ENCODE results near the gene SMG6. TPM values are rescaled to one million over a fixed set of nuclear protein-coding genes. Genes with fewer than 3 reads are reported as not detected.

The SMG6 gene
- total and polyA plus RNA-seq, 8 donors, result 8.4 to 19.8 (median 12.1) TPM

DNA sequence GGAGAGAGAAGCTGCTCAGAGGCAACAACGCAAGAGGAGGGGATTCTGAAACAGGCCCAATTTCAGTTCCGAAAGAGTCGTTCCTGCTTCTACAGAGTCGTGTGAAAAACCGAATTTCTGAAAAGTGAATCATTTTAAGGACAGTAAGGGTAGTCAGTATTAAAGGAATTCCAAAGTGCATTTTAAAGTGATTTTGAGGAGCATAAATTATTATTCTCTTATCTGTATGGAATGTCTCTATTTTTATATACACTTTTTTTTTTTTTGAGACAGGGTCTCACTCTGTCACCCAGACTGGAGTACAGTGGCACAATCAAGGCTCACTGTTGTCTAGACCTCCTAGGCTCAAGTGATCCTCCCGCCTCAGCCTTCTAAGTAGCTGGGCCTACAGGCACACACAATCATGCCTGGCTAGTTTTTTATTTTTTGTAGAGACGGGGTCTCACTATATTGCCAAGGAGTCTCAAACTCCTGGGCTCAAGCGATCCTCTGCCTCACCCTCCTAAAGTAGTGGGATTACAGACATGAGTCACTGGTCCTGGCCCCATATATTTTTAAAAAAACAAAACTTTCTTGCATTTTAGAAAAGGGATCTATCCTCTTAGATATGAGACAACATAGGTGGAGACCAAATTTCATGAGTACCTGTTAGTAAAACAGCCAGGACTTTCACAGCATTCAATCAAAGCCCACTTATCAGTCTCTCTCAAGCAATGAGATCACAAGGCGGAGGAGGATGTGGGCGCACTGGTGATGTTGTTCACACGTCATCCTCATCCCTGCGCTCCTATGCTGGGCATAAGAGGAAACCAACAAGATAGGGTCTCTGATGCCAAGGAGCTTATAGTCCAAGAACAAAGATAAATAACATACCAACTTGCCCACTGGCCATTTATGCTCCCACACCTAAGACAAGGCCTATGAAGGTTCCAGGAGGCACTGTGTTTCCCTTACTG lies 53.2 kb downstream of the SMG6 start:
- Histone ChIP-seq H3K9me3 (no peaks in the 10 kb centered on the region), H3K27me3 (no peaks in the 10 kb centered on the region), H3K4me3 (no peak overlapping the region), H3K4me1 (peaks cover 0 to 5% (median 0%) of the 10 kb centered on the region in 3 donors), H3K27ac (no peak overlapping the region), H3K36me3 (peaks cover 0 to 4% (median 0%) of the 10 kb centered on the region in 3 donors)
- intact Hi-C loops (cut with DNase I), result no loop called here
- ATAC-seq, result no peak
- no peak for DNase-seq
- WGBS, 2 donors, result 93 to 94% methylated on average over 12 of the region's 12 CpGs
- TF ChIP-seq, protein P1, sequence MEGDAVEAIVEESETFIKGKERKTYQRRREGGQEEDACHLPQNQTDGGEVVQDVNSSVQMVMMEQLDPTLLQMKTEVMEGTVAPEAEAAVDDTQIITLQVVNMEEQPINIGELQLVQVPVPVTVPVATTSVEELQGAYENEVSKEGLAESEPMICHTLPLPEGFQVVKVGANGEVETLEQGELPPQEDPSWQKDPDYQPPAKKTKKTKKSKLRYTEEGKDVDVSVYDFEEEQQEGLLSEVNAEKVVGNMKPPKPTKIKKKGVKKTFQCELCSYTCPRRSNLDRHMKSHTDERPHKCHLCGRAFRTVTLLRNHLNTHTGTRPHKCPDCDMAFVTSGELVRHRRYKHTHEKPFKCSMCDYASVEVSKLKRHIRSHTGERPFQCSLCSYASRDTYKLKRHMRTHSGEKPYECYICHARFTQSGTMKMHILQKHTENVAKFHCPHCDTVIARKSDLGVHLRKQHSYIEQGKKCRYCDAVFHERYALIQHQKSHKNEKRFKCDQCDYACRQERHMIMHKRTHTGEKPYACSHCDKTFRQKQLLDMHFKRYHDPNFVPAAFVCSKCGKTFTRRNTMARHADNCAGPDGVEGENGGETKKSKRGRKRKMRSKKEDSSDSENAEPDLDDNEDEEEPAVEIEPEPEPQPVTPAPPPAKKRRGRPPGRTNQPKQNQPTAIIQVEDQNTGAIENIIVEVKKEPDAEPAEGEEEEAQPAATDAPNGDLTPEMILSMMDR (IDR thresholded peaks at IDR 0.05), result no peak
- no peak for FAIRE-seq

DNA sequence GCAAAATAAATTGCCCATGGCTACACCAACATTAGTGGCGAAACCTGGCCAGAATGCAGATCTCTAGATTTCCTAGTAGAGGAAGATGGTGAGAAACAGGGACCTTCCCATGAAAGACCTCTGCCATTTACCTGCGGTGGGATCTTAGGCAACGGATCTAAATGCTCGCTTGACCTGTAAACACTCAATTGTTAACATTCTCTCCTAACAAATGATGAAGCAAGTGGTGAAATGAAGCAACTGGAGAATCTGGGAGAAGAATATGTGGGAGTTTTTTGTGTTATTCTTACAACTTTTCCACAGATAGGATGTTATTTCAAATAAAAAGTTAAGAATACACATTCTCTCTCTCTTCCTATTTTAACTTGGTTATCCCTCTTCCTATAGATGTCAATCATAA lies 56.6 kb downstream of the SMG6 start:
- H3K9me3 ChIP-seq, result no peaks in the 10 kb centered on the region
- WGBS, 2 donors, result 91 to 94% methylated on average over 4 of the region's 4 CpGs
- TF ChIP-seq, protein P1 (IDR thresholded peaks at IDR 0.05), result no peak
- no peak for ATAC-seq
- no peak overlapping the region for H3K4me3 ChIP-seq
- no peaks in the 10 kb centered on the region for H3K27me3 ChIP-seq
- no peak overlapping the region for H3K27ac ChIP-seq
- no peak for DNase-seq
- H3K36me3 ChIP-seq, result peaks cover 0 to 5% (median 0%) of the 10 kb centered on the region in 3 donors
- intact Hi-C loops (cut with DNase I), result loop anchor here in 1 of 3 donors (5.0 kb wide), 1 partner anchor 190 kb away; the partner anchor contains the start of gene HIC1
- FAIRE-seq, result no peak
- peaks cover 0 to 5% (median 0%) of the 10 kb centered on the region in 3 donors for H3K4me1 ChIP-seq

DNA sequence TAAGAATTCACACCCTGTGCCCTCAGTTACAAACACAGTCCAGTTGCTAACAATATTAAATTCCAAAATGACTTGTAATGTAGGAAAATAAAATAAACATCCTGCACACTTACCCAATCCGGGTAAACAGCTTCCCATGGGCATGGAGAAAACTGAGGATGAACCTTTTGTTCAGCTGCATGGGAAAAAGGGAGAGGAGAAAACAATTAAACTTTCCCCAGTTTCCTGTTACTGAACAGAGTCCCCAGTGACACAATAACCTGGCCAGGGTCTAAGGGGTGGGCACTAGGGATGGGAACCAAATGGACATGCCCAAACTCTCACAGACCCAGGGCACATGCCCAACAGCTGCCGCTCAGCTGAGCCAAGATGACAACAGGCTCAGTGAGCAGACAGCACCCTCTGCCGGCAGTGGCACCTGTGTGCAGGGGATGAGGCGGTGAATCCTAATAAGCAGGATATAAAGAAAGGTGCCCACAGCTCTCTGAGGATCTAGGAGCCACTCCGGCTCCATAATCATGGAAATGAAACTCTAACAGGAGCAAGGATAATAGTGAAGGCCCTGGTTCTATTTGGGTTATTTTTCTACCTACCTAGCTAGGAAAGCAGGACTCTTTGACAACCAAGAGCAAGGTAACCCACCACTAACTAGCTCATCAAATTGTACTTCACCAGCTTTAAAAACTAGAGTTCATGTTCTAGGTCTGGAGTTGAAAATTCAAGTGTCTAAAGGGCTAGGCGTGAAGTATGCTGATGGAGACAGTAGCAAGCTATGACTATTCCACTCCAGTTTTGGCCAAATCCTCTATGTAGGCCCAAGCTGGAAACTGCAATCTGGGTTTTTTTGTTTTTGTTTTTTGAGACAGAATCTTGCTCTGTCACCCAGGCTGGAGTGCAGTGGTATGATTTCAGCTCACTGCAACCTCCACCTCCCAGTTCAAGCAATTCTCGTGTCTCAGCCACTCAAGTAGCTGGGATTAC lies 58.8 kb downstream of the SMG6 start:
- FAIRE-seq (no peak), ATAC-seq (peak; percentile 94 to 99 (median 98)), DNase-seq (peak; percentile 67 to 94 (median 88))
- Histone ChIP-seq H3K4me1 (peaks cover 0 to 5% (median 0%) of the 10 kb centered on the region in 3 donors), H3K4me3 (no peak overlapping the region), H3K9me3 (no peaks in the 10 kb centered on the region), H3K27ac (no peak overlapping the region), H3K36me3 (peaks cover 0 to 7% (median 0%) of the 10 kb centered on the region in 3 donors), H3K27me3 (no peaks in the 10 kb centered on the region)
- 24 to 28% methylated on average over 7 of the region's 7 CpGs for WGBS, 2 donors
- intact Hi-C loops (cut with DNase I), result loop anchor here in 2 of 3 donors (2.0 to 5.0 kb wide), 2 partner anchors 188 to 190 kb away; partner anchors contain the start of gene HIC1 (in 2 of the 2)
- TF ChIP-seq, protein P1 (IDR thresholded peaks at IDR 0.05), result peak; percentile 84 to 94 (median 88)

DNA sequence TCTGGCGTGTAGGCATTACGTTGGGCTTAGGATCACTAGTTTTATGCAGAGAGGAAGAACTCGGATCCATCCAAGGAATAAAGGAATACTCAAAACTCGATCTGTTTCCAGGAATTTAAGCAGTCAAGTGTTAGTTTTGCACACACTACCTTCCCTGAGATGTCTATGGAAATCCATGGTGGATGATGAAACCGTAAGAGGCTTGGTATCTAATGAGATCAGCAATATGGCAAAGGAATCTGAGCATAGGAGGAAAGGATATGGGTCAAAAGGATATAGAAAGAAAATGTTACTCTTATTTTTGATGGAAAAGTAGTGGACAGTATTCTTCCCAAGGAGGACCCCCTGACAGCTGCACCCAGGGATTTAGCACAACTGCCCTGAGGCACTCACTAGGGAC lies 59.6 kb downstream of the SMG6 start:
- Histone ChIP-seq H3K4me1 (peaks cover 0 to 5% (median 0%) of the 10 kb centered on the region in 3 donors), H3K36me3 (peaks cover 0 to 13% (median 0%) of the 10 kb centered on the region in 3 donors), H3K27ac (no peak overlapping the region), H3K4me3 (no peak overlapping the region), H3K9me3 (no peaks in the 10 kb centered on the region), H3K27me3 (no peaks in the 10 kb centered on the region)
- TF ChIP-seq, protein P1 (IDR thresholded peaks at IDR 0.05), result no peak
- DNase-seq (no peak), ATAC-seq (no peak), FAIRE-seq (no peak)
- WGBS, 2 donors, result 90% methylated on average over 5 of the region's 5 CpGs
- intact Hi-C loops (cut with DNase I), result loop anchor here in 1 of 3 donors (2.0 kb wide), 1 partner anchor 189 kb away; the partner anchor contains the start of gene HIC1
